Thyroid gland (tissue), 4 donors: ENCODE data around the gene ATP6V0D1. TPM values are rescaled to one million over a fixed set of nuclear protein-coding genes. Genes with fewer than 3 reads are reported as not detected.

ENCODE experiments used
- DNase-seq, 2 donors: peaks; one replicate each; pipeline ENCODE4 v3.0.0-alpha.2; 2019
- H3K27ac ChIP-seq, 3 donors: fragments of 200-600 bp; sonication (generic); 1 replicate in 2 of 3; 2 replicates in 1 of 3; pipeline ENCODE4 v1.5.1; 2016 to 2019; ENCODE audit warnings: mild to moderate bottlenecking in 1 of 3, moderate library complexity in 1 of 3
- H3K27me3 ChIP-seq: fragments of 200-600 bp; sonication (generic); one replicate; pipeline ENCODE4 v1.5.1; 2019
- H3K36me3 ChIP-seq, 2 donors: fragments of 200-600 bp; sonication (generic); one replicate each; pipeline ENCODE4 v1.5.1; 2016 to 2019
- H3K4me1 ChIP-seq, 2 donors: fragments of 200-600 bp; sonication (generic); one replicate each; pipeline ENCODE4 v1.5.1; 2017 to 2019
- H3K4me3 ChIP-seq, 3 donors: fragments of 200-600 bp; sonication (generic); replicated peaks in 1 of 3; 1 replicate in 2 of 3; 2 replicates in 1 of 3; pipeline ENCODE4 v1.5.1; 2016; ENCODE audit warnings: mild to moderate bottlenecking in 1 of 3
- H3K9me3 ChIP-seq: fragments of 200-600 bp; sonication (generic); one replicate; pipeline ENCODE4 v1.5.1; 2017
- POLR2A ChIP-seq, 2 donors: fragments of 450-650 bp; IDR thresholded peaks; one replicate each; pipeline ENCODE4 v1.6.1; 2017; ENCODE audit warnings: antibody characterized with exemption in 2 of 2, mild to moderate bottlenecking in 2 of 2, moderate library complexity in 1 of 2
- WGBS, 2 donors: methylation state at CpG; one replicate each; pipeline ENCODE4 v1.1.5; 2017; 5-methylcytosine and 5-hydroxymethylcytosine counted together
- intact Hi-C: fragments of 100-400 bp; cut with DNase I; formaldehyde crosslinking; loops from one replicate; pipeline ENCODE4 v1.15.1; 2023
- total RNA-seq, 4 donors: library from RNA; depleted of rRNA; stranded (reverse); fragments of >200 nt; gene quantifications; one replicate each; pipeline ENCODE4 v1.2.3, GENCODE V29; 2016
- TF ChIP-seq, protein P1 (sequence below), 6 experiments: fragments of 200-600 bp in 3 of 6; fragments of 450-650 bp in 3 of 6; sonication (generic) in 3 of 6; IDR thresholded peaks; one replicate each; pipeline ENCODE4 v1.5.1; 2016 to 2019; ENCODE audit warnings: antibody characterized with exemption in 6 of 6, mild to moderate bottlenecking in 2 of 6, inconsistent platforms in 1 of 6, moderate library complexity in 1 of 6

Gene ATP6V0D1
- total RNA-seq, 4 donors from 2014 or later = 110 to 238 (median 142) TPM

DNA sequence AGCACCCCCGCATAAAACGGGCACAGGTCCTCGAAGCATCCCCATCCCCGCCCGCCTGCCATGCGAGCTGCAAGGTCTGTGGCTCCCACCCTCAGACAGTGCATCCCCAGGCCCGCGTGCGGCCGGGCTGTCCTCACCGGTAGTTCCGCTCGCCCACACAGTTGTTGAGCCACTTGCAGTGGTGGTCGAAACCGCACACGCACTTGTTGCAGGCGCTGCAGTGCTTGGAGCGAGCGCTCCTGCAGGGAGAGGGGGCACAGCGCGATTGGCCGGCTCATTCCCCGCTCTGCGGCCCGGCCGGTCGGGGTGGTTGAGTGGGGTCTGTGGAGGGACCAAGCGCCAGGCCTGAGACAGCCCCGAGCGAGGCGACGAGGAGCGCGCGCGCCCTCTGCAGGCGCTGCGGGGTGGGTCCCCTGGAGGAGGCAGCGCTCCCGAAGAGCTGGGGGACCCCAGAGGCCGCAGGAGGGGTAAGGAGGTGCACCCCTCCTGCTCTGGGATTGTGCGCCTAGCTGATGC, 81.7 kb downstream of the ATP6V0D1 start:
- Histone ChIP-seq H3K36me3 (no peaks in the 10 kb centered on the region), H3K4me1 (peaks cover 15 to 53% of the 10 kb centered on the region in 2 donors), H3K27ac (no peak overlapping the region), H3K27me3 (no peaks in the 10 kb centered on the region), H3K9me3 (no peaks in the 10 kb centered on the region), H3K4me3 (no peak overlapping the region)
- TF ChIP-seq POLR2A (IDR thresholded peaks at IDR 0.05) = no peak
- TF ChIP-seq, protein P1, sequence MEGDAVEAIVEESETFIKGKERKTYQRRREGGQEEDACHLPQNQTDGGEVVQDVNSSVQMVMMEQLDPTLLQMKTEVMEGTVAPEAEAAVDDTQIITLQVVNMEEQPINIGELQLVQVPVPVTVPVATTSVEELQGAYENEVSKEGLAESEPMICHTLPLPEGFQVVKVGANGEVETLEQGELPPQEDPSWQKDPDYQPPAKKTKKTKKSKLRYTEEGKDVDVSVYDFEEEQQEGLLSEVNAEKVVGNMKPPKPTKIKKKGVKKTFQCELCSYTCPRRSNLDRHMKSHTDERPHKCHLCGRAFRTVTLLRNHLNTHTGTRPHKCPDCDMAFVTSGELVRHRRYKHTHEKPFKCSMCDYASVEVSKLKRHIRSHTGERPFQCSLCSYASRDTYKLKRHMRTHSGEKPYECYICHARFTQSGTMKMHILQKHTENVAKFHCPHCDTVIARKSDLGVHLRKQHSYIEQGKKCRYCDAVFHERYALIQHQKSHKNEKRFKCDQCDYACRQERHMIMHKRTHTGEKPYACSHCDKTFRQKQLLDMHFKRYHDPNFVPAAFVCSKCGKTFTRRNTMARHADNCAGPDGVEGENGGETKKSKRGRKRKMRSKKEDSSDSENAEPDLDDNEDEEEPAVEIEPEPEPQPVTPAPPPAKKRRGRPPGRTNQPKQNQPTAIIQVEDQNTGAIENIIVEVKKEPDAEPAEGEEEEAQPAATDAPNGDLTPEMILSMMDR (IDR thresholded peaks at IDR 0.05) = peak; percentile 40 to 87 (median 57)
- DNase-seq = peak in 1 of 2 donors; percentile 53
- 17 to 74% methylated on average over 7 to 9 of the region's 42 CpGs for WGBS, 2 donors
- intact Hi-C loops = no loop called here

DNA sequence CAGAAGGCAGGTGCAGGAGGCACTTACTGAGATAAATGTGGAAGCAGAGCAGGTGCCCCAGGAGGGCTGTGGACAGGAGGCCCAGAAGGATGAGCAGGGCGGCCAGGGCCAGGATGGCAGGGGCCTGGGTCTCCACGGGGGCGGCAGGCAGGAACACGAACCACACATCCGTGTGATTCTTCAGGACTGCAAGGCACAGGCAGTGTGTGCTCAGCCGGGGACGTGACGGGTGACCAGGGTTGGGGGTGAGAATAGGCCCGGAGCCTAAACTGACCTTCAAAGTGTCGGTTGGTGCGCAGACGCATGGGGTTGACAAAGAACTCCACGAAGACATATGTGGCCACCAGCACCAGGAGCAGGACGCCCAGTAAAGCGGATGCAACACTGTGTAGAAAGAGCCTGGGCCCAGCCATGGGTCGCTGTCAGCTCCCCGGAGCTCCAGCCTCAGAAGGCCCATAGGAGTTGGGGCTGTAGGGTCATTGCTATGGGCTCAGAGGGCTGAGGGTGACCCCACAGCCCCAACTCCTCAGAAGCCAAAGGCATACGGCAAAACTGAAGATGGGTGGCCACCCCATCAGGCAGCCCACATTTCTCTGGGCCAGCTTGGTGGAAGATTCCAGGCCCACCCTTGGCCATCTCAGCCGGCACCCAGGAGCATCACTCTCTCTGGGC, 82.3 kb downstream of the ATP6V0D1 start:
- WGBS, 2 donors = 93% methylated on average over 18 to 19 of the region's 19 CpGs
- no peaks in the 10 kb centered on the region for H3K36me3 ChIP-seq
- no peaks in the 10 kb centered on the region for H3K9me3 ChIP-seq
- TF ChIP-seq, protein P1 (IDR thresholded peaks at IDR 0.05) = no peak
- TF ChIP-seq POLR2A (IDR thresholded peaks at IDR 0.05) = no peak
- H3K27me3 ChIP-seq = no peaks in the 10 kb centered on the region
- no peak overlapping the region for H3K4me3 ChIP-seq
- no peak for DNase-seq
- H3K4me1 ChIP-seq = peaks cover 20 to 53% of the 10 kb centered on the region in 2 donors
- intact Hi-C loops = no loop called here
- no peak overlapping the region for H3K27ac ChIP-seq

DNA sequence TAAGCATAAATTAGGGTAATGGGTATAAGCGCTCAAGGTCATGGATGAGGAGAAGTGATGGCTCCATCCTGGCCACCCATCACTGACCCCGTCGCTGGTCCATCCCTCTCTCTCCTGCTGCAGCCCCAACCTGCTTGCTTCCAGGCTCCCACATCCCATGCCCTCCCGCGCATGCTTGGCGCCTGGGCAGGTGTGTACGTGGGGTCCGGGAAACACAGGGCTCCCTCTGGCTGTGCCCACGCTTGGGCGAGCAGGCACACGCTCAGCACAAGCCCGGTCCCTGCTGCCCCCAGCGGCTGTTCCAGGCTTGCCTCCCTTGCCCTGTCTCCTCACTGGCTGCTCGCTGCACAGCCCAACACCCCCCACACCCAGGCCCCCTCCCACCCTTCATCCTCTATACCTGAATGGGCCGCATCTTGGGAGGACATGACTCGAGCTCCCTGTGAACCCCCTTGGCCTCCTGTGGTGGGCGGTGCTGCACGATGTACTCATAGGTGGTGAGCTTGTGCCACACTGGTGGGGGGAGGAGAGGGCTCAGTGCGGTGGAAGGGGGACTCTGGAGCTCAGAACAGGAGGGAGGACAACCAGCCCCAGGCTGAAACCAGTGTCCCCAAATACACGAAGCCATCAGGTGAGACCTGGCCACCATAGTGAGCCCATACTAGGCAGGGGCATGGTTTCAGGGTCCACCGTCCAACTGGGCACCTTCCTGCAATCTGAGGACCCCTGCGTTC, 83.0 kb downstream of the ATP6V0D1 start:
- no peak overlapping the region for H3K4me3 ChIP-seq
- WGBS, 2 donors = 50 to 65% methylated on average over 15 to 21 of the region's 22 CpGs
- H3K27me3 ChIP-seq = no peaks in the 10 kb centered on the region
- intact Hi-C loops = no loop called here
- peak; percentile 35 to 38 for DNase-seq
- no peaks in the 10 kb centered on the region for H3K9me3 ChIP-seq
- H3K4me1 ChIP-seq = peaks cover 27 to 59% of the 10 kb centered on the region in 2 donors
- TF ChIP-seq, protein P1 (IDR thresholded peaks at IDR 0.05) = peak in 1 of 6 experiments; percentile 40
- no peak for TF ChIP-seq POLR2A (IDR thresholded peaks at IDR 0.05)
- no peak overlapping the region for H3K27ac ChIP-seq
- no peaks in the 10 kb centered on the region for H3K36me3 ChIP-seq

DNA sequence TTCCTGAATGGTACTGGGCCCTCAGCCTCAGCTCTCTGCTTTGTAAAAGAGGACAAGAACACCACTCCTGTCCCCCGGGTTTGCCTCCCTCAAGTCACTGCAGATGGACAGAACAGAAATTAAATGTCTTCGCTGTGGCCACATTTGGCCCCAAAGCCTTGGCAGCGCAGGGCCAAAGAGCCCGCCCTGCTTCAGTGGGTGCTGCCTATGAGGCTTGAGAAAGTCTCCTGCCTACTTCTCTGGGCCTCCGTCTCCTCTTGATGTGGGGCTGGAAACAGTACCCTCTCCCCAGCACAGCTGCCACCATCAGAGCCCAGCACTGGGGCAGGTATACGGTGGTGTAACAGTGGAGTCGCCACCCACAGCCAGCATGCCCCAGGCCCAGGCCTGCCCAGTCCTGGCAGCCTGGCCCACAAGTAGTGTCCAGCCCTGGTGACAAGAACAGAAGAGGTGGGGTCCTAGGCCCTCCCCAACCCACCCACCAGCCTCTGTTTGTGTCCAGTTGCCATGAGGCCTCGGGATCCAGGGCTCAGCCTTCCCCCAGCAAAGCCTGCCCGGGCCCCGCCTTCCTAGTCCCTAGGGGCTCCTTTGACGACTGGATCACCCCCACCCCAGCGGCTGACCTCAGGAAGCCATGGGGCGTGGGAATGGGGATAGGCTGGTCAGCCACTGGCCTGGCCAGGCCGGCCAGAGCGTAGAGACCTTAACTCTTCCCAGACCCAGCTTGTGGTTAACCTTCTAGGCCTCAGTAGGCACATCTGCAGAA, 83.7 kb downstream of the ATP6V0D1 start:
- peaks cover 29 to 67% of the 10 kb centered on the region in 2 donors for H3K4me1 ChIP-seq
- no peaks in the 10 kb centered on the region for H3K36me3 ChIP-seq
- H3K4me3 ChIP-seq = no peak overlapping the region
- no peak for TF ChIP-seq POLR2A (IDR thresholded peaks at IDR 0.05)
- TF ChIP-seq, protein P1 (IDR thresholded peaks at IDR 0.05) = no peak
- WGBS, 2 donors = 59 to 75% methylated on average over 9 to 14 of the region's 15 CpGs
- no peaks in the 10 kb centered on the region for H3K9me3 ChIP-seq
- intact Hi-C loops = no loop called here
- peak overlapping the region in 1 of 3 donors; percentile 2 for H3K27ac ChIP-seq
- no peak for DNase-seq
- H3K27me3 ChIP-seq = no peaks in the 10 kb centered on the region
